IMR-90 (cell line): ENCODE measurements around the gene NOS1AP. TPM values are rescaled to one million over a fixed set of nuclear protein-coding genes. Genes with fewer than 3 reads are reported as not detected.

ENCODE experiments used
- ATAC-seq: fragments of 200-7000 bp; cut with Tn5 transposase; 2 replicates; pipeline ENCODE4 v1.9.1; 2020; ENCODE audit warnings: low read depth, mild to moderate bottlenecking, moderate library complexity
- BruUV-seq: library from RNA; stranded (reverse); fragments of 400-500 nt; replicated peaks from 2 replicates; lab custom pipeline; 2021; lab: Mats Ljungman, UMichigan
- CTCF ChIA-PET: fragments of 300-600 bp; formaldehyde crosslinking; extraction: SDS; loops from one replicate; lab custom pipeline; 2021; ENCODE audit warnings: antibody characterized with exemption; lab: Yijun Ruan, JAX
- POLR2A ChIA-PET: fragments of 300-600 bp; sonication (Branson Sonifier 250); formaldehyde crosslinking; loops from one replicate; lab custom pipeline; 2022; ENCODE audit warnings: antibody characterized with exemption; ENCODE audit not compliant: unreplicated experiment; lab: Charles Lee
- DNase-seq: peaks from one replicate; pipeline ENCODE4 v3.0.0; 2013
- H2AFZ ChIP-seq: replicated peaks from 2 replicates; pipeline ENCODE3; 2013; ENCODE audit warnings: low read length, mild to moderate bottlenecking; ENCODE audit not compliant: poor library complexity
- H2AK5ac ChIP-seq: 2 replicates; pipeline ENCODE4 v1.6.1; 2013; ENCODE audit warnings: low read depth, low read length, inconsistent platforms
- H2AK9ac ChIP-seq: replicated peaks from 2 replicates; pipeline ENCODE3; 2013; ENCODE audit warnings: mild to moderate bottlenecking, low read depth, low read length, moderate library complexity; ENCODE audit not compliant: poor library complexity
- H2BK120ac ChIP-seq: 2 replicates; pipeline ENCODE4 v1.6.1; 2013; ENCODE audit warnings: low read depth, low read length, inconsistent platforms
- H2BK15ac ChIP-seq: 3 replicates; pipeline ENCODE4 v1.6.1; 2013; ENCODE audit warnings: low read depth, low read length, inconsistent platforms
- H2BK20ac ChIP-seq: 2 replicates; pipeline ENCODE4 v1.6.1; 2013; ENCODE audit warnings: low read depth, mild to moderate bottlenecking, inconsistent platforms, low read length, moderate library complexity
- H2BK5ac ChIP-seq: 2 replicates; pipeline ENCODE4 v1.6.1; 2013; ENCODE audit warnings: mild to moderate bottlenecking, low read depth, low read length, inconsistent platforms; ENCODE audit not compliant: poor library complexity, severe bottlenecking
- H3K14ac ChIP-seq: replicated peaks from 2 replicates; pipeline ENCODE4 v1.6.1; 2013; ENCODE audit warnings: low read depth, low read length, inconsistent platforms
- H3K18ac ChIP-seq: 2 replicates; pipeline ENCODE4 v1.6.1; 2013; ENCODE audit warnings: low read depth, low read length, control low read depth
- H3K23ac ChIP-seq: 2 replicates; pipeline ENCODE4 v1.6.1; 2013; ENCODE audit warnings: low read depth, low read length, inconsistent platforms
- H3K27ac ChIP-seq: 2 replicates; pipeline ENCODE4 v1.5.1; 2013; ENCODE audit warnings: mild to moderate bottlenecking, control low read depth, low read length; ENCODE audit not compliant: insufficient read depth
- H3K27me3 ChIP-seq: 2 replicates; pipeline ENCODE4 v1.6.1; 2013; ENCODE audit warnings: low read length; ENCODE audit not compliant: control insufficient read depth, insufficient read depth
- H3K36me3 ChIP-seq: 2 replicates; pipeline ENCODE4 v1.6.1; 2013; ENCODE audit warnings: low read length, mixed read lengths; ENCODE audit not compliant: control insufficient read depth, insufficient read depth
- H3K4ac ChIP-seq: 2 replicates; pipeline ENCODE4 v1.6.1; 2013; ENCODE audit warnings: low read depth, low read length, inconsistent platforms
- H3K4me1 ChIP-seq: 2 replicates; pipeline ENCODE4 v1.6.1; 2013; ENCODE audit warnings: low read length, mixed read lengths; ENCODE audit not compliant: control insufficient read depth, insufficient read depth
- H3K4me2 ChIP-seq: 2 replicates; pipeline ENCODE4 v1.6.1; 2013; ENCODE audit warnings: low read depth, mild to moderate bottlenecking, control low read depth, low read length, moderate library complexity
- H3K4me3 ChIP-seq: 2 replicates; pipeline ENCODE4 v1.5.1; 2013; ENCODE audit warnings: low read depth, mild to moderate bottlenecking, control low read depth, low read length, moderate library complexity; ENCODE audit not compliant: insufficient read depth
- H3K56ac ChIP-seq: 2 replicates; pipeline ENCODE4 v1.6.1; 2013; ENCODE audit warnings: low read length, inconsistent platforms; ENCODE audit not compliant: insufficient read depth; ENCODE audit errors: extremely low read depth
- H3K79me1 ChIP-seq, 2 experiments: 2 replicates each; pipeline ENCODE4 v1.6.1; 2013; ENCODE audit warnings: low read length in 2 of 2, inconsistent platforms in 1 of 2, low read depth in 1 of 2
- H3K9ac ChIP-seq: 2 replicates; pipeline ENCODE4 v1.6.1; 2013; ENCODE audit warnings: low read depth, low read length, control low read depth
- H3K9me1 ChIP-seq: 2 replicates; pipeline ENCODE4 v1.6.1; 2013; ENCODE audit warnings: low read length, inconsistent platforms; ENCODE audit not compliant: insufficient read depth
- H3K9me3 ChIP-seq: 2 replicates; pipeline ENCODE4 v1.6.1; 2013; ENCODE audit warnings: low read length; ENCODE audit not compliant: control insufficient read depth, insufficient read depth
- H4K20me1 ChIP-seq: 2 replicates; pipeline ENCODE4 v1.6.1; 2013; ENCODE audit warnings: low read length, inconsistent platforms; ENCODE audit not compliant: insufficient read depth
- H4K5ac ChIP-seq: 2 replicates; pipeline ENCODE4 v1.6.1; 2013; ENCODE audit warnings: mild to moderate bottlenecking, low read depth, low read length, control low read depth
- H4K8ac ChIP-seq, 2 experiments: 2 replicates each; pipeline ENCODE4 v1.6.1; 2013; ENCODE audit warnings: low read depth in 2 of 2, low read length in 2 of 2, control low read depth in 1 of 2, inconsistent platforms in 1 of 2
- H4K91ac ChIP-seq: 2 replicates; pipeline ENCODE4 v1.6.1; 2013; ENCODE audit warnings: low read depth, low read length, inconsistent platforms; ENCODE audit not compliant: insufficient read depth
- FOS ChIP-seq: fragments of 150-350 bp; IDR thresholded peaks from 2 replicates; pipeline ENCODE4 v1.6.1; 2016; ENCODE audit warnings: low read depth, low read length
- POLR2A ChIP-seq: IDR thresholded peaks from 2 replicates; pipeline ENCODE4 v1.6.1; 2012; ENCODE audit warnings: mild to moderate bottlenecking, low read depth, low read length
- RAD21 ChIP-seq: IDR thresholded peaks from 2 replicates; pipeline ENCODE4 v1.6.1; 2012; ENCODE audit warnings: low read length, improper control_type of control experiment
- RCOR1 ChIP-seq: IDR thresholded peaks from 2 replicates; pipeline ENCODE4 v1.6.1; 2012; ENCODE audit warnings: mild to moderate bottlenecking, low read length, improper control_type of control experiment; ENCODE audit not compliant: insufficient replicate concordance
- RFX5 ChIP-seq: IDR thresholded peaks from 2 replicates; pipeline ENCODE4 v1.8.0; 2012; ENCODE audit warnings: low read depth, mild to moderate bottlenecking, low read length, moderate library complexity
- SMC3 ChIP-seq: fragments of 150-350 bp; IDR thresholded peaks from 2 replicates; pipeline ENCODE4 v1.6.1; 2016; ENCODE audit warnings: low read depth, mild to moderate bottlenecking, antibody characterized with exemption, low read length, moderate library complexity
- WGBS, 2 experiments: methylation state at CpG; one replicate each; pipeline versions ENCODE4 v1.1.5 to v1.1.7; 2013; ENCODE audit warnings: missing lambda C conversion rate in 2 of 2; ENCODE audit not compliant: insufficient read length in 1 of 2; ENCODE audit errors: extremely low coverage in 2 of 2; 5-methylcytosine and 5-hydroxymethylcytosine counted together
- dilution Hi-C: fragments of 300-500 bp; cut with HindIII; formaldehyde crosslinking; loops from one replicate; pipeline ENCODE4 v1.14.3; 2018; ENCODE audit warnings: low sequenced_read_pairs; ENCODE audit not compliant: unreplicated experiment
- in situ Hi-C: fragments of 300-500 bp; cut with MboI; formaldehyde crosslinking; loops from 3 replicates; pipeline ENCODE4 v1.14.3; 2019; ENCODE audit warnings: low sequenced_read_pairs, inconsistent platforms, mixed read lengths
- intact Hi-C: fragments of 100-400 bp; cut with micrococcal nuclease; formaldehyde crosslinking; loops from 2 replicates; pipeline ENCODE4 v1.10.0; 2022
- polyA plus RNA-seq, 3 experiments: library from polyadenylated mRNA; depleted of rRNA; stranded (reverse); fragments of >200 nt; gene quantifications; 2 replicates each; pipeline ENCODE4 v1.2.3, GENCODE V29; 2012; ENCODE audit warnings: low replicate concordance in 1 of 3
- total RNA-seq: library from RNA; depleted of rRNA; stranded (reverse); fragments of >200 nt; gene quantifications from 2 replicates; pipeline ENCODE4 v1.2.3, GENCODE V29; 2012
- TF ChIP-seq, protein P1 (sequence below): fragments of 150-350 bp; IDR thresholded peaks from 2 replicates; pipeline ENCODE4 v1.6.1; 2016; ENCODE audit warnings: low read depth, mild to moderate bottlenecking, low read length, moderate library complexity, borderline replicate concordance
- TF ChIP-seq, protein P2 (sequence below): conservative IDR thresholded peaks from 2 replicates; pipeline ENCODE4 v1.5.1; 2012; ENCODE audit warnings: mild to moderate bottlenecking, low read depth, low read length, improper control_type of control experiment

NOS1AP gene
- total and polyA plus RNA-seq, 2 of the 4 experiments (the other 2 are of a cell fraction) = 0.18 to 0.19 TPM

DNA sequence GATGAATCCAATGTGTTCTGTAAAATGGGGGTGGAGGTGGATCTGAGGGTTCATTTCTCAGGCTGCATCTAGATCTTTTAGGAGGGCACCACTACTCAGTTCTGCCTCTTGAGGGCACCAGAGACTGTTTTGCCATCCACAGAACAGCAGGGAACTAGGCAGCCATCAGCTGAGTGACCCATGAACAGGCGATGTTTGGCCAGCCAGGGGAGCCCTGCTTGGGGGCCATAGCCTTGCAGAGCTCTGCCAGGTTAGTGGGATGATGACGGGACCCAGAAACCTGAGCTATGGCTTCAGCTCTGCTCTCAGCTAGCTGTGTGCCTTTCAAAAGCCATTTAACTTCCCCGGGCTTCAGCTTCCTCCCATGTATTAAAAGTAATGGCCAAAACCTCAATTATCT is 13.4 kb upstream of the NOS1AP start:
- Histone ChIP-seq H3K4ac (no peak overlapping the region), H3K9me1 (peaks cover 3% of the 10 kb centered on the region; the same call in 1 of the 2 replicates), H2BK120ac (no peak overlapping the region), H2BK15ac (no peak overlapping the region), H3K27ac (no peak overlapping the region), H4K20me1 (no peaks in the 10 kb centered on the region), H2BK5ac (no peak overlapping the region), H3K18ac (no peak overlapping the region), H3K79me1 (no peaks in the 10 kb centered on the region), H2AFZ (peak overlapping the region; percentile 81), H3K9me3 (no peaks in the 10 kb centered on the region), H2AK5ac (no peak overlapping the region), H4K91ac (no peak overlapping the region), H3K4me1 (peaks cover 3% of the 10 kb centered on the region; the same call in 1 of the 2 replicates), H3K4me2 (no peak overlapping the region), H2BK20ac (no peak overlapping the region), H3K23ac (no peak overlapping the region), H2AK9ac (peak overlapping the region; percentile 60), H4K8ac (no peak overlapping the region), H3K9ac (no peak overlapping the region), H4K5ac (no peak overlapping the region), H3K14ac (no peak overlapping the region), H3K27me3 (peaks cover 9% of the 10 kb centered on the region), H3K56ac (no peak overlapping the region), H3K36me3 (no peaks in the 10 kb centered on the region), H3K4me3 (no peak overlapping the region)
- no TSS peak for BruUV-seq
- in situ Hi-C loops (loop anchor here (5.0 kb wide), 3 partner anchors 221 to 441 kb away; partner anchors contain the start of gene UHMK1), dilution Hi-C loops (no loop called here), intact Hi-C loops (loop anchor here (1.0 to 10.0 kb wide), 6 partner anchors 220 to 749 kb away; partner anchors contain the start of gene UAP1)
- ATAC-seq (peak; percentile 93), DNase-seq (peak; percentile 67)
- ChIA-PET POLR2A (no interaction called here), CTCF (interaction anchor here (0.7 to 1.9 kb wide), 23 partner anchors 9 to 349 kb away, joined by 3 to 18 read pairs (median 4); partner anchors contain the start of gene NOS1AP)
- WGBS, 2 experiments = 0% methylated on average over 1 of the region's 3 CpGs; no CpG with 5 or more reads in 1 of the 2 experiments
- TF ChIP-seq FOS (no peak), POLR2A (no peak), RAD21 (peak; percentile 90), RCOR1 (no peak), SMC3 (peak; percentile 74), RFX5 (no peak)
- TF ChIP-seq, protein P1, sequence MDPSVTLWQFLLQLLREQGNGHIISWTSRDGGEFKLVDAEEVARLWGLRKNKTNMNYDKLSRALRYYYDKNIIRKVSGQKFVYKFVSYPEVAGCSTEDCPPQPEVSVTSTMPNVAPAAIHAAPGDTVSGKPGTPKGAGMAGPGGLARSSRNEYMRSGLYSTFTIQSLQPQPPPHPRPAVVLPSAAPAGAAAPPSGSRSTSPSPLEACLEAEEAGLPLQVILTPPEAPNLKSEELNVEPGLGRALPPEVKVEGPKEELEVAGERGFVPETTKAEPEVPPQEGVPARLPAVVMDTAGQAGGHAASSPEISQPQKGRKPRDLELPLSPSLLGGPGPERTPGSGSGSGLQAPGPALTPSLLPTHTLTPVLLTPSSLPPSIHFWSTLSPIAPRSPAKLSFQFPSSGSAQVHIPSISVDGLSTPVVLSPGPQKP = no peak
- TF ChIP-seq, protein P2, sequence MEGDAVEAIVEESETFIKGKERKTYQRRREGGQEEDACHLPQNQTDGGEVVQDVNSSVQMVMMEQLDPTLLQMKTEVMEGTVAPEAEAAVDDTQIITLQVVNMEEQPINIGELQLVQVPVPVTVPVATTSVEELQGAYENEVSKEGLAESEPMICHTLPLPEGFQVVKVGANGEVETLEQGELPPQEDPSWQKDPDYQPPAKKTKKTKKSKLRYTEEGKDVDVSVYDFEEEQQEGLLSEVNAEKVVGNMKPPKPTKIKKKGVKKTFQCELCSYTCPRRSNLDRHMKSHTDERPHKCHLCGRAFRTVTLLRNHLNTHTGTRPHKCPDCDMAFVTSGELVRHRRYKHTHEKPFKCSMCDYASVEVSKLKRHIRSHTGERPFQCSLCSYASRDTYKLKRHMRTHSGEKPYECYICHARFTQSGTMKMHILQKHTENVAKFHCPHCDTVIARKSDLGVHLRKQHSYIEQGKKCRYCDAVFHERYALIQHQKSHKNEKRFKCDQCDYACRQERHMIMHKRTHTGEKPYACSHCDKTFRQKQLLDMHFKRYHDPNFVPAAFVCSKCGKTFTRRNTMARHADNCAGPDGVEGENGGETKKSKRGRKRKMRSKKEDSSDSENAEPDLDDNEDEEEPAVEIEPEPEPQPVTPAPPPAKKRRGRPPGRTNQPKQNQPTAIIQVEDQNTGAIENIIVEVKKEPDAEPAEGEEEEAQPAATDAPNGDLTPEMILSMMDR = peak; percentile 89
